Panc1 (cell line): ENCODE data around the gene MRPL22. TPM values are rescaled to one million over a fixed set of nuclear protein-coding genes. Genes with fewer than 3 reads are reported as not detected.

Experiments used
- ATAC-seq: fragments of 200-7000 bp; cut with Tn5 transposase; 2 replicates; pipeline ENCODE4 v1.9.1; 2020; ENCODE audit warnings: mild to moderate bottlenecking, moderate library complexity
- BruUV-seq: library from RNA; stranded (reverse); fragments of 400-500 nt; replicated peaks from 2 replicates; lab custom pipeline; 2021; lab: Mats Ljungman, UMichigan
- CTCF ChIA-PET: fragments of 300-600 bp; sonication (Branson Sonifier 250); formaldehyde crosslinking; loops from one replicate; lab custom pipeline; 2022; ENCODE audit warnings: antibody characterized with exemption; lab: Charles Lee
- POLR2A ChIA-PET: fragments of 300-600 bp; sonication (Branson Sonifier 250); formaldehyde crosslinking; loops from one replicate; lab custom pipeline; 2022; ENCODE audit warnings: antibody characterized with exemption; lab: Charles Lee
- DNase-seq: peaks from one replicate; pipeline ENCODE4 v3.0.0-alpha.2; 2010; ENCODE audit warnings: low read depth, low spot score
- H3K27ac ChIP-seq: 2 replicates; pipeline ENCODE4 v1.5.1; 2011; ENCODE audit warnings: mild to moderate bottlenecking, low read length, inconsistent platforms
- H3K27me3 ChIP-seq: fragments of 200-500 bp; sonication (Bioruptor generic); 2 replicates; pipeline ENCODE4 v1.6.0; 2014; ENCODE audit warnings: low read length, inconsistent platforms; ENCODE audit not compliant: control insufficient read depth, insufficient read depth
- H3K36me3 ChIP-seq: fragments of 200-500 bp; sonication (Bioruptor generic); 2 replicates; pipeline ENCODE4 v1.5.1; 2014; ENCODE audit warnings: inconsistent platforms, mild to moderate bottlenecking, low read length, moderate library complexity; ENCODE audit not compliant: control insufficient read depth, insufficient read depth
- H3K4me1 ChIP-seq: 2 replicates; pipeline ENCODE4 v1.5.1; 2011; ENCODE audit warnings: inconsistent platforms, mild to moderate bottlenecking, low read length, moderate library complexity; ENCODE audit not compliant: control insufficient read depth, insufficient read depth
- H3K4me3 ChIP-seq, 2 experiments: 2 replicates each; pipeline ENCODE4 v1.5.1; 2011 to 2012; ENCODE audit warnings: low read depth in 2 of 2, low read length in 2 of 2, mild to moderate bottlenecking in 2 of 2, inconsistent platforms in 1 of 2, moderate library complexity in 1 of 2
- H3K9me3 ChIP-seq: fragments of 200-500 bp; sonication (Bioruptor generic); 2 replicates; pipeline ENCODE4 v1.5.1; 2014; ENCODE audit warnings: low read depth, mild to moderate bottlenecking, inconsistent platforms, low read length, moderate library complexity; ENCODE audit not compliant: control insufficient read depth, insufficient read depth
- POLR2AphosphoS5 ChIP-seq: IDR thresholded peaks from 2 replicates; pipeline ENCODE4 v1.6.1; 2012; ENCODE audit warnings: mild to moderate bottlenecking, low read depth, low read length, moderate library complexity
- SIN3A ChIP-seq: IDR thresholded peaks from 2 replicates; pipeline ENCODE4 v1.6.1; 2012; ENCODE audit warnings: low read depth, mild to moderate bottlenecking, low read length, moderate library complexity, borderline replicate concordance; ENCODE audit not compliant: insufficient read depth
- TCF7L2 ChIP-seq: IDR thresholded peaks from 2 replicates; pipeline ENCODE4 v1.6.1; 2011; ENCODE audit warnings: mild to moderate bottlenecking, low read depth, low read length, inconsistent platforms
- in situ Hi-C: cut with HindIII; loops from 2 replicates; pipeline ENCODE4 v1.10.0; 2016; ENCODE audit warnings: low sequenced_read_pairs, low pct_unique_long_range_greater_than_20kb
- intact Hi-C: fragments of 100-400 bp; cut with micrococcal nuclease; formaldehyde crosslinking; loops from one replicate; pipeline ENCODE4 v1.10.0; 2022; ENCODE audit not compliant: unreplicated experiment
- total RNA-seq: library from RNA; stranded (reverse); gene quantifications from one replicate; pipeline ENCODE4 v1.2.1, GENCODE V29; 2021; ENCODE audit not compliant: unreplicated experiment
- TF ChIP-seq, protein P1 (sequence below), 2 experiments: IDR thresholded peaks; 2 replicates each; pipeline ENCODE4 v1.6.1; 2011 to 2012; ENCODE audit warnings: low read depth in 2 of 2, control low read depth in 1 of 2, low read length in 1 of 2, mild to moderate bottlenecking in 1 of 2, moderate library complexity in 1 of 2; ENCODE audit not compliant: insufficient read depth in 1 of 2
- TF ChIP-seq, protein P2 (sequence below): fragments of 450-650 bp; IDR thresholded peaks from 2 replicates; pipeline ENCODE4 v1.5.1; 2017; ENCODE audit warnings: mild to moderate bottlenecking

The MRPL22 gene
- total RNA-seq, 1 experiment from 2014 or later, result 61.5 TPM

DNA sequence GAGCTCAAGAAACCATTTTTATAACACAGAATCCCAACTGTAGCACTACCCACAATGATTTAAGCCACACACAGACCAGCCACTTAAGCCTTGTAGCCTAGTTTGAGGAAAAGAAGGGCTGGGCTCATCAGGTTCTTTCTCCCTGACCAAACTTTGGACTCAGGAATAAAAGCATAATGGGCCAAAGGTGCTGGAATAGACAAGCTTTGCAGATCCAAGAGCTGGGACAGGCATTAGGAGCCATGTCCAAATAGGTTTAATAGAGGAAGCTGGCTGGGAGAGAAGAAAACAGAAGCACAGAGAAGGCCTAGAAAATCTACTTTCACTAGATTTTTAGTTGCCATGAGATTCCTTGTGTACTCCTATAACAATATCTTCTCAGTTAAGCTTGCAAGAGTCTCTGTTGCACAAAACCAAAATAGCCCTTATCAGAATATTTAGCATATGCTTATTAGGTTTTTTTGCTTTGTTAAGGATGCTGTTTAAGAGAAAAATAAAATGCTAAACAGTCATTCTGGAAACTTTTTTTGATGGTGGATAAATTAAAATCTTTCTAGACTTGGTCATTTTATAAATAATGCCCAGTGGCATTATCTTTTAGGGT, 44.2 kb upstream of the MRPL22 start:
- Histone ChIP-seq H3K36me3 (peaks cover 27% of the 10 kb centered on the region), H3K4me1 (no peaks in the 10 kb centered on the region), H3K27ac (no peak overlapping the region), H3K27me3 (no peaks in the 10 kb centered on the region), H3K4me3 (no peak overlapping the region), H3K9me3 (no peaks in the 10 kb centered on the region)
- ATAC-seq (no peak), DNase-seq (no peak)
- BruUV-seq, result no TSS peak
- ChIA-PET CTCF (no interaction called here), POLR2A (interaction anchor here (0.9 kb wide), 1 partner anchor 19 kb away, joined by 3 read pairs; no protein-coding TSS in a partner anchor)
- intact Hi-C loops, result no loop called here
- TF ChIP-seq, protein P1, sequence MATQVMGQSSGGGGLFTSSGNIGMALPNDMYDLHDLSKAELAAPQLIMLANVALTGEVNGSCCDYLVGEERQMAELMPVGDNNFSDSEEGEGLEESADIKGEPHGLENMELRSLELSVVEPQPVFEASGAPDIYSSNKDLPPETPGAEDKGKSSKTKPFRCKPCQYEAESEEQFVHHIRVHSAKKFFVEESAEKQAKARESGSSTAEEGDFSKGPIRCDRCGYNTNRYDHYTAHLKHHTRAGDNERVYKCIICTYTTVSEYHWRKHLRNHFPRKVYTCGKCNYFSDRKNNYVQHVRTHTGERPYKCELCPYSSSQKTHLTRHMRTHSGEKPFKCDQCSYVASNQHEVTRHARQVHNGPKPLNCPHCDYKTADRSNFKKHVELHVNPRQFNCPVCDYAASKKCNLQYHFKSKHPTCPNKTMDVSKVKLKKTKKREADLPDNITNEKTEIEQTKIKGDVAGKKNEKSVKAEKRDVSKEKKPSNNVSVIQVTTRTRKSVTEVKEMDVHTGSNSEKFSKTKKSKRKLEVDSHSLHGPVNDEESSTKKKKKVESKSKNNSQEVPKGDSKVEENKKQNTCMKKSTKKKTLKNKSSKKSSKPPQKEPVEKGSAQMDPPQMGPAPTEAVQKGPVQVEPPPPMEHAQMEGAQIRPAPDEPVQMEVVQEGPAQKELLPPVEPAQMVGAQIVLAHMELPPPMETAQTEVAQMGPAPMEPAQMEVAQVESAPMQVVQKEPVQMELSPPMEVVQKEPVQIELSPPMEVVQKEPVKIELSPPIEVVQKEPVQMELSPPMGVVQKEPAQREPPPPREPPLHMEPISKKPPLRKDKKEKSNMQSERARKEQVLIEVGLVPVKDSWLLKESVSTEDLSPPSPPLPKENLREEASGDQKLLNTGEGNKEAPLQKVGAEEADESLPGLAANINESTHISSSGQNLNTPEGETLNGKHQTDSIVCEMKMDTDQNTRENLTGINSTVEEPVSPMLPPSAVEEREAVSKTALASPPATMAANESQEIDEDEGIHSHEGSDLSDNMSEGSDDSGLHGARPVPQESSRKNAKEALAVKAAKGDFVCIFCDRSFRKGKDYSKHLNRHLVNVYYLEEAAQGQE (IDR thresholded peaks at IDR 0.05; ENCODE audit: insufficient read depth in 1 of 2, low read depth in 2 of 2, low read length in 1 of 2), result no peak
- TF ChIP-seq TCF7L2 (no peak), POLR2AphosphoS5 (no peak), SIN3A (no peak)
- TF ChIP-seq, protein P2, sequence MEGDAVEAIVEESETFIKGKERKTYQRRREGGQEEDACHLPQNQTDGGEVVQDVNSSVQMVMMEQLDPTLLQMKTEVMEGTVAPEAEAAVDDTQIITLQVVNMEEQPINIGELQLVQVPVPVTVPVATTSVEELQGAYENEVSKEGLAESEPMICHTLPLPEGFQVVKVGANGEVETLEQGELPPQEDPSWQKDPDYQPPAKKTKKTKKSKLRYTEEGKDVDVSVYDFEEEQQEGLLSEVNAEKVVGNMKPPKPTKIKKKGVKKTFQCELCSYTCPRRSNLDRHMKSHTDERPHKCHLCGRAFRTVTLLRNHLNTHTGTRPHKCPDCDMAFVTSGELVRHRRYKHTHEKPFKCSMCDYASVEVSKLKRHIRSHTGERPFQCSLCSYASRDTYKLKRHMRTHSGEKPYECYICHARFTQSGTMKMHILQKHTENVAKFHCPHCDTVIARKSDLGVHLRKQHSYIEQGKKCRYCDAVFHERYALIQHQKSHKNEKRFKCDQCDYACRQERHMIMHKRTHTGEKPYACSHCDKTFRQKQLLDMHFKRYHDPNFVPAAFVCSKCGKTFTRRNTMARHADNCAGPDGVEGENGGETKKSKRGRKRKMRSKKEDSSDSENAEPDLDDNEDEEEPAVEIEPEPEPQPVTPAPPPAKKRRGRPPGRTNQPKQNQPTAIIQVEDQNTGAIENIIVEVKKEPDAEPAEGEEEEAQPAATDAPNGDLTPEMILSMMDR, result no peak
- in situ Hi-C loops, result no loop called here

DNA sequence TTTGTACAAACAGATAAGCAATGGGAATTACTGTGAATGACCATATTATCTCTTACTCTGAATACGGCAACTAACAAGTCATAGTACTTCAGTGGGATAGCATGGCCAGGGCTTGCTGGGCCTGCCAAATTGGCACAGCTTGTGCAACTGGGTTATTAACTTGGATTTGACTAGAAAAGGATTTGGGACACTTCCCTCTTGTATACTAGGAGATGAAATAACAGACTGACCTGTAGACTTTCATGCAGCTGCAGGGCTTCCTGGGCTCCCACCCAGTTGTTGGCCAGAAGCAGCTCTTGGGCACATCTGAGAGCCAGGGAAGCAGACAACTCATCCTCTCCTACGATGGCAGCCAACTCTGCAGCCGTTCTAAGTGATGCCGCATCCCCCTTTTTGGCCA, 42.7 kb upstream of the MRPL22 start:
- ATAC-seq (no peak), DNase-seq (no peak)
- intact Hi-C loops, result no loop called here
- Histone ChIP-seq H3K4me1 (no peaks in the 10 kb centered on the region), H3K9me3 (no peaks in the 10 kb centered on the region), H3K27me3 (no peaks in the 10 kb centered on the region), H3K4me3 (no peak overlapping the region), H3K27ac (no peak overlapping the region), H3K36me3 (peaks cover 39% of the 10 kb centered on the region)
- POLR2A ChIA-PET, result no interaction called here
- no peak for TF ChIP-seq SIN3A
- TF ChIP-seq, protein P2, result no peak
- no peak for TF ChIP-seq TCF7L2
- TF ChIP-seq POLR2AphosphoS5, result no peak
- TF ChIP-seq, protein P1 (IDR thresholded peaks at IDR 0.05; ENCODE audit: insufficient read depth in 1 of 2, low read depth in 2 of 2, low read length in 1 of 2), result no peak
- in situ Hi-C loops, result no loop called here
- no TSS peak for BruUV-seq
- CTCF ChIA-PET, result no interaction called here
